CD4-positive, alpha-beta T cell (primary cell): ENCODE measurements around the gene CMIP. TPM values are rescaled to one million over a fixed set of nuclear protein-coding genes. Genes with fewer than 3 reads are reported as not detected.

Source experiments
- ATAC-seq: fragments of 200-7000 bp; cut with Tn5 transposase; one replicate; pipeline ENCODE4 v1.10.0; 2022; ENCODE audit warnings: mild to moderate bottlenecking; ENCODE audit not compliant: poor library complexity
- CTCF ChIA-PET: fragments of 350-600 bp; sonication (Branson Sonifier 250); formaldehyde crosslinking; loops from one replicate; lab custom pipeline; 2021; ENCODE audit warnings: antibody characterized with exemption, inconsistent platforms; lab: Charles Lee
- POLR2A ChIA-PET: fragments of 350-600 bp; sonication (Branson Sonifier 250); formaldehyde crosslinking; loops from one replicate; lab custom pipeline; 2021; ENCODE audit warnings: antibody characterized with exemption, inconsistent platforms; lab: Charles Lee
- DNase-seq, 14 experiments: peaks; one replicate each; pipeline ENCODE4 v3.0.0-alpha.2; 2013 to 2020; ENCODE audit warnings: mixed read lengths in 2 of 14
- H3K27ac ChIP-seq, 2 donors: one replicate each; pipeline versions ENCODE4 v1.5.1 to v1.7.0; 2013; ENCODE audit warnings: low read length in 2 of 2, low read depth in 1 of 2, mild to moderate bottlenecking in 1 of 2
- H3K27me3 ChIP-seq, 2 experiments: 1 replicate in 1 of 2; 2 replicates in 1 of 2; pipeline versions ENCODE4 v1.6.1 to v1.7.0; 2013; ENCODE audit warnings: low read length in 2 of 2, control low read depth in 1 of 2, mild to moderate bottlenecking in 1 of 2, moderate library complexity in 1 of 2; ENCODE audit not compliant: insufficient read depth in 2 of 2, control insufficient read depth in 1 of 2
- H3K36me3 ChIP-seq: one replicate; pipeline ENCODE4 v1.6.1; 2013; ENCODE audit warnings: low read length, control low read depth; ENCODE audit not compliant: insufficient read depth
- H3K4me1 ChIP-seq: one replicate; pipeline ENCODE4 v1.6.1; 2013; ENCODE audit warnings: low read length, control low read depth; ENCODE audit not compliant: insufficient read depth
- H3K4me3 ChIP-seq: one replicate; pipeline ENCODE4 v1.5.1; 2013; ENCODE audit warnings: mild to moderate bottlenecking, low read length, moderate library complexity
- H3K9me3 ChIP-seq, 2 experiments: 1 replicate in 1 of 2; 2 replicates in 1 of 2; pipeline versions ENCODE4 v1.6.1 to v1.7.0; 2013; ENCODE audit warnings: low read length in 2 of 2, mild to moderate bottlenecking in 2 of 2, control low read depth in 1 of 2, moderate library complexity in 1 of 2; ENCODE audit not compliant: control insufficient read depth in 1 of 2, insufficient read depth in 1 of 2
- H3K27ac Mint-ChIP-seq: one replicate; pipeline ENCODE4 v1.8.0; 2020; ENCODE audit warnings: mixed read lengths
- H3K27me3 Mint-ChIP-seq: one replicate; pipeline ENCODE4 v1.8.0; 2021; ENCODE audit warnings: mixed read lengths
- H3K36me3 Mint-ChIP-seq: one replicate; pipeline ENCODE4 v1.8.0; 2021; ENCODE audit warnings: low read depth, mixed read lengths
- H3K4me1 Mint-ChIP-seq: one replicate; pipeline ENCODE4 v1.8.0; 2021; ENCODE audit warnings: low read depth, mixed read lengths
- H3K4me3 Mint-ChIP-seq: one replicate; pipeline ENCODE4 v1.8.0; 2020; ENCODE audit warnings: mild to moderate bottlenecking, mixed read lengths
- H3K9me3 Mint-ChIP-seq: one replicate; pipeline ENCODE4 v1.8.0; 2020; ENCODE audit warnings: mixed read lengths
- CTCF ChIP-seq: fragments of 200-600 bp; IDR thresholded peaks from one replicate; pipeline ENCODE4 v1.8.0; 2022; ENCODE audit warnings: antibody characterized with exemption, mild to moderate bottlenecking
- intact Hi-C, 2 experiments: fragments of 100-400 bp; cut with DNase I in 1 of 2; cut with micrococcal nuclease in 1 of 2; formaldehyde crosslinking; loops; one replicate each; pipeline versions ENCODE4 v1.15.1 to v1.9.0; 2023 to 2025; cut with DNase I, micrococcal nuclease
- total RNA-seq, 174 experiments: library from RNA in 2 of 174; stranded (reverse) in 2 of 174; gene quantifications; one replicate each; pipeline ENCODE4 v1.2.3 and lab custom pipeline; 2021 to 2026

The CMIP gene
- total RNA-seq, 2 experiments from 2014 or later = 33.5 to 35.3 TPM

GRCh38 chr16:81754858-81755257 lies 310.2 kb downstream of the CMIP start:
- H3K4me3 Mint-ChIP-seq = no peak overlapping the region
- H3K4me1 ChIP-seq = peaks cover 5% of the 10 kb centered on the region

GRCh38 chr16:81755915-81756614 lies 311.5 kb downstream of the CMIP start:
- Mint-ChIP-seq H3K27ac (no peak overlapping the region), H3K4me3 (no peak overlapping the region), H3K27me3 (no peaks in the 10 kb centered on the region), H3K36me3 (no peaks in the 10 kb centered on the region), H3K9me3 (no peaks in the 10 kb centered on the region), H3K4me1 (no peaks in the 10 kb centered on the region)
- Histone ChIP-seq H3K36me3 (no peaks in the 10 kb centered on the region), H3K9me3 (no peaks in the 10 kb centered on the region), H3K4me1 (peaks cover 5% of the 10 kb centered on the region), H3K4me3 (no peak overlapping the region), H3K27ac (no peak overlapping the region), H3K27me3 (peaks cover 0 to 4% of the 10 kb centered on the region in 2 experiments)
- intact Hi-C loops = no loop called here
- ATAC-seq = no peak
- no peak for TF ChIP-seq CTCF
- ChIA-PET CTCF (no interaction called here), POLR2A (no interaction called here)
- no peak for DNase-seq

More at GRCh38 chr16:81754858-81755257, 310.2 kb downstream of the CMIP start:
- ChIA-PET CTCF (no interaction called here), POLR2A (no interaction called here)
- Mint-ChIP-seq H3K36me3 (no peaks in the 10 kb centered on the region), H3K27me3 (no peaks in the 10 kb centered on the region), H3K27ac (no peak overlapping the region), H3K4me1 (no peaks in the 10 kb centered on the region), H3K9me3 (no peaks in the 10 kb centered on the region)
- no peak for TF ChIP-seq CTCF
- Histone ChIP-seq H3K36me3 (no peaks in the 10 kb centered on the region), H3K9me3 (no peaks in the 10 kb centered on the region), H3K27me3 (peaks cover 0 to 4% of the 10 kb centered on the region in 2 experiments), H3K27ac (no peak overlapping the region), H3K4me3 (no peak overlapping the region)
- DNase-seq = no peak
- no peak for ATAC-seq
- intact Hi-C loops = loop anchor here in 1 of 2 experiments (5.0 kb wide), 1 partner anchor 407 kb away; no protein-coding TSS in a partner anchor

DNA sequence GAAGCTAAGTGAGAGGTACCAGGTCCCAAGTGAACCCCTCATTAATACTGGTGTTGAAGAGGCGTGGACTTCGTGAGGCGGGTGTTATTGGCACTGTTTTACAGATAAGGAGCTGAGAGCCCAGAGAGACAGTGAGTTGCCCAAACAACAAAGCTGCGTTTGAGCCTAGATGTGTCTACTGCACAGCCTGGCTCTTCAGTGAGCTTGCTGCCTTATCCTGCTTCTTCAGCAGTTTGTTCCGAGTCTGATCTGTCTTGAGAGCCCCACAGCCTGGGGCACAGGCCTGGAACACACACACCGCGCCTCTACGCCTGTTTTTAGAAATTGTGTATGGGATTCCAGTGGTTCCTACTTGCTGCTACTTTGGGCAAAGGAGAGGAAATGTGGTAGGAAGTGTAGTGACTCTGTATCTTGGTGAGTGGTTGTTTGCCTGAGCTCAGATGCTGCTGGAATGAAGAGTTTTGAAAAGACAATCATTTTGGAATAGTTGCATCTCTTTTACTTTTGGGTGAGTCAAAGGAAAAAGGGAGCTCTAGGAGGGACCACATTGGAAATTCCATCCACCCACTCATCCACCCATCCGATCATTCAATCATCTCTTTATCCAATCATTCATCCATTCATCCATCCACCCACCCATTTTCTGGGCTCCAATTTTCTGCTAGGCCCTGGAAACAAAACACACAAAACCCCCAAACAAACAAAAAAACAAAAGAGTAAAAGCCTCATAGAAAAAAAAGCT lies 312.2 kb downstream of the CMIP start:
- no peaks in the 10 kb centered on the region for H3K27me3 Mint-ChIP-seq
- no peak overlapping the region for H3K4me3 ChIP-seq
- H3K4me1 ChIP-seq = peaks cover 5% of the 10 kb centered on the region
- intact Hi-C loops = no loop called here
- ATAC-seq (no peak), DNase-seq (no peak)
- no peak overlapping the region for H3K4me3 Mint-ChIP-seq
- no peaks in the 10 kb centered on the region for H3K9me3 ChIP-seq
- TF ChIP-seq CTCF = no peak
- ChIA-PET CTCF (no interaction called here), POLR2A (no interaction called here)
- H3K36me3 ChIP-seq = no peaks in the 10 kb centered on the region
- H3K27me3 ChIP-seq = peaks cover 0 to 4% of the 10 kb centered on the region in 2 experiments
- H3K27ac Mint-ChIP-seq = no peak overlapping the region
- H3K9me3 Mint-ChIP-seq = no peaks in the 10 kb centered on the region
- no peaks in the 10 kb centered on the region for H3K36me3 Mint-ChIP-seq
- no peak overlapping the region for H3K27ac ChIP-seq
- H3K4me1 Mint-ChIP-seq = no peaks in the 10 kb centered on the region
